GM21786 (cell line): ENCODE measurements around the gene TBC1D8.

Experiments
- ATAC-seq: cut with Tn5 transposase; IDR thresholded peaks from one replicate; pipeline ENCODE4 v1.9.1; 2021; ENCODE audit not compliant: unreplicated experiment

TBC1D8 gene

DNA sequence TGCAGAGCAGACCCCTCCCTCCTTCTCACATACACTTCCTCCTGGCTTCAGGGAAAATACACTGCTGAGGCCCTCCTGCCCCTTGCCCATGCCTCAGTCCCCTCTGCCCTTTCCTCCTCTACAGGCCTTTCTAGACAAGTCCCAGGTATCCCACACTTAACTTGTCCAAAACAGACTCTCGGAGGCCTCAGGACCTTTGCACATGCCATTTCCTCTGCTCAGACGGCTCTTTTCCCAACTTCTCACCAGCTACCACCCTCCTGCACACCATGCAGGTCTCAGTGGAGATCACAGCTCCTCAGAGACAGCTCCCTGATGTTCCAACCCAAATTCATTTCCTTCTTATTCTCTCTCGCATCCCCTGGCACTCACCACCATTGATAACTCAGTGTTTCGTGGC, 11.7 kb downstream of the TBC1D8 start:
- no peak for ATAC-seq

DNA sequence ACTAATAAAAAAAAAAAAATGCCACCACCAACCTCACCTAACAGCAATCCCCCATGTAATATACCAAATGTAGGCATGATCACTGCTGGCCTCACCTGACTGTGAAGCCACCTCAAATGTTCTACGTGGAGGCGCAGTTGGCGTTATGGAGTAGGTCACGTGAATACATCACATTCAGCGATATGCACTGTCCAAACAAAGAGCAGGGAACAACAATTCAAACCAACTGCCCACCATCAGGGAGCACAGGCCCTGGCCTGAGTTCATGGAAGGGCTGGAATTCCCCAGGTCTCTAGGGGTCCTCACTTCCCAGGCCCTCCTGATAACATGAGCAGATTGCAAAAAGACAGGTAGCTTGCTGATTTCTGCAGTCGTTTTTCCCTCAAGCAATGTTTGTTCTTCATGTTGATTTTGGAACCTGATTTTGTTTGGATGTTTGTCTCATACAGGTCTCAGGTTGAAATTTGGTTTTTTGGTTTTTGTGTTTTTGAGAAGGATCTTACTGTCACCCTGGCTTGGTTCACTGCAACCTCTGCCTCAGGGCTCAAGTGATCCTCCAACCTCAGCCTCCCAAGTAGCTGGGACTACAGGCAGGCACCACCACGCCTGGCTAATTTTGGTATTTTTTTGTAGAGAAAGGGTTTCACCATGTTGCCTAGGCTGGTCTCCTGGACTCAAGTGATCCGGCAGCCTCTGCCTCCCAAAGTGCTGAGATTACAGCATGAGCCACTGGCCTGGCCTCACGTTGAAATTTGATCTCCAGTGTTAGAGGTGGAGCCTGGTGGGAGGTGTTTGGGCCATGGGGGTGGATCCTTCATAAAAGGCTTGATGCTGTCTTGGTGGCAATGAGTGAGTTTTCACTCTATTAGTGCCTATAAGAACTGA, 15.5 kb downstream of the TBC1D8 start:
- ATAC-seq: no peak

DNA sequence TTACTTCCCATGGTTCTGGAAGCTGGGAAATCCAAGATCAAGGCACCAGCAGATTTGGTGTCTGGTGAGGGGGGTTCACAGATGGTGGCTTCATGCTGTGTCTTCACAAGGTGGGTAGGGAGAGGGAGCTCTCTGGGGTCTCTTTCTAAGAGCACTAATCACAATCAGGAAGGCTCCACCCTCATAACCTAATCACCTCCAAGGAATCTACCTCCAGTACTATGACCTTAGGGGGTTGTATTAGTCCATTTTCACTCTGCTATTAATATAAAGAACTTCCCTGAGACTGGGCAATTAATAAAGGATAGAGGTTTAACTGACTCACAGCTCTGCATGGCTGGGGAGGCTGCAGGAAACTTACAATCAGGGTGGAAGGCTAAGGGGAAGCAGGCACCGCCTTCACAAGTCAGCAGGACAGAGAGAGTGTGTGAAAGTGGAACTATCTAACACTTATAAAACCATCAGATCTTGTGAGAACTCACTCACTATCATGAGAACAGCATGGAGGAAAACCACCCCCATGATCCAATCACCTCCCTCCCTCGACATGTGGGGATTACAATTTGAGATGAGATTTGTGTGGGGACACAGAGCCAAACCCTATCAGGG, 17.6 kb downstream of the TBC1D8 start:
- ATAC-seq: no peak

- ATAC-seq: no peak
Observed at GRCh38 chr2:101132202-101132601, 19.0 kb downstream of the TBC1D8 start.

- no peak for ATAC-seq
Observed at GRCh38 chr2:101130081-101130480, 21.1 kb downstream of the TBC1D8 start.

DNA sequence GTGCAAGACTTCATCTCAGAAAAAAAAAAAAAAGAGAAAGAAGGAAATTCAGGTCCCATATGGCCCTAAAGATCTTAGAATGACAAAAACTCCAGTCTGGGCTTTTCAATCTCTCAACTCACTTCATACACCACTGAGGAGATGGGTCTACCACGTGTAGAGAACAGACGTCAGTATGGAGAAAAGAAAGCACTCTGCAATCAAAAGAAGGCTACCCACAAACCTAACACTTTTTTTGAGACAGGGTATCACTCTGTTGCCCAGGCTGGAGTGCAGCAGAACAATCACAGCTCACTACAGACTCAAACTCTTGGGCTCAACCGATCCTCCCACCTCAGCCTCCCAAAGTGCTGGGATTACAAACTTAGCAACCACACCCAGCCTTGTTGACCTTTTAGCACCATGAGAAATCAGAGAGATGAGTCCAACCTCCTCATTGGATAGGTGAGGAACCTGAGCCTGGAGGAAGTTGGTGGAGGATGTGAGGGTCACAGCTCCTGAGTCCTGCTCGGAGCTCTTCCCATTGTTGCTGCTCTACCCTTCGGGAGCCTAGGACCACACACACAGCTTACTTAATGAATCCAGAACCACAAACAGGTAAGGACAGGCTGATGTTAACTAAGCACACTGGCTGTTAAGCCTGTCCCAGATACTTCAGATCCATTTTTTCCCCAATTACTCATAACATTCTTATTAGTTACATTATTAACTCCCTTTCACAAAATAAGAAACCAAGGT, 23.7 kb downstream of the TBC1D8 start:
- ATAC-seq: no peak

DNA sequence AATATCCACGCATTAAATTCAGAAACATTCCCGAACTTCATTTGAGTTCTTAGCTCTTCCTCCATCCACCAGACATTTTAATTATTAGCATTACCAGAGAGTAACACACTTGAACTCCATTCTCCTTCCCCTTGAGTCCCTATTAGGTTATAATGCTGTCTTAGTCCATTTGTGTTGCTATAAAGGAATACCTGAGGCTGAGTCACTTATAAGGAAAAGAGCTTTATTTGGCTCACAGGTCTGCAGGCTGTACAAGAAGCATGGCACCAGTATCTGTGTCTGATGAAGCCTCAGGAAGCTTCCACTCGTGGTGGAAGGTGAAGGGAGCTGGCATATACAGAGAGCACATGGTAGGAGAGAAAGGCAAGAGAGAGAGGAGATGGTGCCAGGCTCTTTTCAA, 25.4 kb downstream of the TBC1D8 start:
- ATAC-seq: no peak

- no peak for ATAC-seq
Observed at GRCh38 chr2:101125374-101125773, 25.8 kb downstream of the TBC1D8 start.

- ATAC-seq: no peak
Observed at GRCh38 chr2:101124643-101125366, 26.4 kb downstream of the TBC1D8 start.

DNA sequence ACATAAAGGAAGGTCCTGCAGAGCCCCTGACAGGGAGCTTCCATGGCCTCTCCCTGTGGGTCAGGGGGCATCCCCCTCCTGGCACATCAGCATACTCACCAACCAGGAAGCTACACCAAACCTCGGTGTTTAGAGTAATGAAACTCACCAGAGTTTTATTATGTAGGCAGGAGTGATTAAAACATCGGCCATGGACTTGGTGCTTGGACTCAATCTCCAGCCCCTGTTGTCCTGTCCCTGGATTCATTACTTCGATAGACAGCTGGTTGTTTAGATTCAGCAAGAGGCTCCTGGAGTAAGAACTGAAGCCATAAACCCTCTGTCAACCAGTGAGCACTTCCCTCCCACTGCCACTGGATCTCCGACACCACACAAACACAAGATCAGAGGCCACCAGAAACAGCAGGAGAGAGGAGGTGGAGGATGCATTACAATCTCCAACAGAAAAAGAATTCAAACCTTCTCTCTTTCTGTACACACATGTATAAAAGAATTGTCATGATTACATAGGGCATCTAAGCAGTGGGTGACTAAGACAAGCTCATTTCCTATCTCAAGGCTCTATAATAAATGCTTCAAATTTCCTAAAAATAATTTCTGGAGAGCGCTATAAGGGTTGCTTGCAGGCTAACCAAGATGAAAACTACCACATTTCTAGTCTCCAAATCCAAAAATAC, 27.2 kb downstream of the TBC1D8 start:
- no peak for ATAC-seq

DNA sequence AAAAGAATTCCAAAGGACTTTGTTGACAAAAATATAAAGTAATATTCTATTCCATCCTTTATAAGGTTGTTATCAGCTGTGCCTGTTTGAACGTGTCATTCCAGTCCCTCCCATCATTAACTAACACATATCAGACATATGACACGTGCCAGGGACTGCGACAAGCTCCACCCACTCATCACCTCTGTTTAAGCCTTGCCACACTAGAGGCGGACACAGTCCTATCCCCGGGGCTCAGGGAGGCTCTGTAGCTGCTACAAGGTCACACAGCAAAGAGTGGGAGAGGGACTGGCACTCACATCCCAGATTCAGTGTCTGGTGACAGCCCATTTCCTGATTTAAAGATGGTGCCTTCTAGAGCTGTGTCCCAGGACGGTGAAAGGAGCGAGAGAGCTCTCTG, 30.0 kb downstream of the TBC1D8 start:
- ATAC-seq: no peak

DNA sequence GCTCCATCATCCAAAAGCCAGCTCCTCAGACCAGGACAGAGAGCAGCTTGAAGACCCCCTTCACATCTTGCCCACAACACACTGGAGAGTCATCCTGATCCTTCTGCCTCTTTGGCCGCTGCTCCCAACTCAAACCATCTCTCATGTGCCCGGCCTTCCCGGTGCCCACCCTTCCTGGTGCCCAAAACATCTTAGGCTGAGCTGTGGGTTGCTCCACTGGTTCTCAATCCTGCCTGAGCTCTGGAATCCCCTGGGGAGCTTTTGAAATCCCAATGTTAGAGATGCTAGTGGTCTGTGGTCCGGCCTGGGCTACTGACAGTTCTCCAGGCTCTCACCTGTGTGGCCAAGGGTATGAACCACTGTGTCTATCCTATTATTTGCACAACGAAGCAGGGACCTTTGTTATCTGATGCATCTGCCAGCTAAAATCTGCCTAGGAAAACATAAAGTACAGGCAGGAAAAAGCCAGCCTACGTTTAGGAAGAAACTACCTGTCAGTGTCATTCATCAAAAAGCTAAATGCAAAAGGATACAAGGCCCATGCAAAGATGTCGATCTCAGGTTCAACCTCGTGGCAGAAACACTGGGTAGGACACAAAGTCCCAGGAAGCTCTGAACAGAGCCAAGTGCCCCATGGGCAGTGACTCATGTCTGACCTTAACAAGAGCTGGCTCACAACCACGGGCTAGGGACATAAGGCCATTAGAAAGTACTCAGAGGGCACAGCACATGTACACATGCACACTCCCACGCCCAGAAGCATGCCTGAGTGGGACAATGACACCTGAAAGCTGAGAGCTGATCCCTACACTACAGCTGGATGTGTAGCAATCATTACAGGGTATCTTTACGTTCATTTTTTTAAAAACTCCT, 30.8 kb downstream of the TBC1D8 start:
- no peak for ATAC-seq

DNA sequence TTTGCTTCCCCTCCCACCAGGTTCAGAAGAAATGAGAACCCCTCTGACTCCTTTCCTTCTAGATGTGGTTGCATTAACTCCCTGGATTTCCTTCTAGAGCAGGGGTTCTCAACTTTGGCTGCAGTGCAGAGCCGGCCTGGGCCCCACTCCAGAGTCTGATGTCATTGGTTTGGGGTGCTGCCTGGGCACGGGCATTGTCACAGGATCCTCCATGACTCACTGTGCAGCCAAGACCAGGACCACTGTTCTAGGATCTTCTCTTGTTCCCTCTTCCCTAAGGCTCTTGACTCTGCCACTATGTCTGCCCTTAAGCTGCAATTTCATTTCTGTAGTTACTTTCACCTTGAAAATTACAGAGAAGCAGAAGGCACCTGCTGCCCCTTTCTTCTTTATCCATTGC, 31.8 kb downstream of the TBC1D8 start:
- no peak for ATAC-seq

GRCh38 chr2:101116841-101117552, 34.2 kb downstream of the TBC1D8 start:
- ATAC-seq: no peak

- no peak for ATAC-seq
Observed at GRCh38 chr2:101116348-101116747, 34.8 kb downstream of the TBC1D8 start.

- ATAC-seq: no peak
Observed at GRCh38 chr2:101115664-101116063, 35.5 kb downstream of the TBC1D8 start.

GRCh38 chr2:101114815-101115214, 36.4 kb downstream of the TBC1D8 start:
- no peak for ATAC-seq

DNA sequence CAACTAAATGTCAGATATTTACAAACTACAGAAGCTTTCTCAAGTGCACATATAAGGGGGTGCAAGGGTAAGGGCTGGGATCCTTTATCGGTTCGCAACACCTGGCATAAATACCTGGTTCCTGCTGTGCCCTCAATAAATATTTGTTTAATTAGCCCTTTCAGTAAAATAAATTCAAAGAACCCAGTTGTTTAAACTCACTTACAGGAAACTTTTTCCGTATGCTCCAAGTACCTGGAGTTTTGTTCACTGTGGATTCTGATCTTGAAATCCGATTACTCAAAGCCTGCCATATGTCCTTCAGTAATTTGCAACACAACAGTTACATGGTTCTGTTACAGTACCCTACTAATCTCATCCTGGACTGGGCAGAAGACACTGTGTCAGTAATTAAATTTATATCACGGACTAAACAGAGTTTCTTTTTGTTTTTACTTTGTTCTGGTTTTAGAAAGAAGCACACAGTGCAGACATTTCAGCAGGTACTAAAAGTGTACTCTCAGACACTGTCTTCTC, 36.9 kb downstream of the TBC1D8 start:
- no peak for ATAC-seq
